ENCODE results near the gene TEX13C.

Gene TEX13C

DNA sequence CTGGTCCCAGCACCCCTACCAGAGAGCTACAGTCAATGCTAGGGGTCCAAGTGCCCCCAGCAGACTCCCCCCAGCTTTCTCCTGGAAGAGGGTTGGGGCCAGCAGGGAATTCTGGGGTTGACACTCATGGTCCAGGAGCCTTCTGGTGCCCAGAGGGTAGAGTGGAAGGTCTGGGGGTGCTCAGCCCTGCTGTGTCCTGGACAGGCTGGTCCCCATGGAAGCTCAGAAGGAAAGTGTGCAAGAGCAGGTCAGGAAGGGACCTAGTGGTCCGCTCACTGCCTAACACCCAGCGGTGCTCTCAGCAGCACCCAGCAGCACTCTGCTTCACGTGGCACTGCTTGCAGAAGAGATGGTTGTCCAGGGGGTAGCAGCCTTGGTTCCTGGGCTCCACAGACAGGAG, 6.9 kb downstream of the TEX13C start:
- no peak overlapping the region for H3K4me3 ChIP-seq
- DNase-seq (ENCODE audit: low spot score) = no peak
- TF ChIP-seq, protein P1, sequence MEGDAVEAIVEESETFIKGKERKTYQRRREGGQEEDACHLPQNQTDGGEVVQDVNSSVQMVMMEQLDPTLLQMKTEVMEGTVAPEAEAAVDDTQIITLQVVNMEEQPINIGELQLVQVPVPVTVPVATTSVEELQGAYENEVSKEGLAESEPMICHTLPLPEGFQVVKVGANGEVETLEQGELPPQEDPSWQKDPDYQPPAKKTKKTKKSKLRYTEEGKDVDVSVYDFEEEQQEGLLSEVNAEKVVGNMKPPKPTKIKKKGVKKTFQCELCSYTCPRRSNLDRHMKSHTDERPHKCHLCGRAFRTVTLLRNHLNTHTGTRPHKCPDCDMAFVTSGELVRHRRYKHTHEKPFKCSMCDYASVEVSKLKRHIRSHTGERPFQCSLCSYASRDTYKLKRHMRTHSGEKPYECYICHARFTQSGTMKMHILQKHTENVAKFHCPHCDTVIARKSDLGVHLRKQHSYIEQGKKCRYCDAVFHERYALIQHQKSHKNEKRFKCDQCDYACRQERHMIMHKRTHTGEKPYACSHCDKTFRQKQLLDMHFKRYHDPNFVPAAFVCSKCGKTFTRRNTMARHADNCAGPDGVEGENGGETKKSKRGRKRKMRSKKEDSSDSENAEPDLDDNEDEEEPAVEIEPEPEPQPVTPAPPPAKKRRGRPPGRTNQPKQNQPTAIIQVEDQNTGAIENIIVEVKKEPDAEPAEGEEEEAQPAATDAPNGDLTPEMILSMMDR (IDR thresholded peaks at IDR 0.05) = no peak
- H3K27ac ChIP-seq = no peak overlapping the region

DNA sequence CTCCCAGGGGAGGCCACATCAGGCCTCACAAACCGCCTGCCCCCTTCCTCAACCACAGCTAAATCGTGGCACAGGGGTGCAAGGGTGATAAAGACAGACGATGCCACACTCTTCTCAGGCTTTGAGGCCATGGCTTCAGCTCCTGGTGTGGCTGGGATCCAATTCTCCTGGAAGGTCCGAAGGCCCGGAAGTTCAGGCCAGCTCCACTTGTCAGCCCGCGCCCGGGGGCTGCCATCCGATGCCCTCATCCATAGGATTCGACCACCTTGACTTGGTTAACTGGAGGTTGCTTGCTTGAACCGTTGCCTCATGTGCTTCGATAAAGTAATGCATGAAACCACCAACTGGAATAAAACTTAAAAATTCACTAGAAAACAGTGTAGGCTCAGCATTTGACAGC, 8.2 kb downstream of the TEX13C start:
- TF ChIP-seq, protein P1 (IDR thresholded peaks at IDR 0.05) = no peak
- H3K27ac ChIP-seq = no peak overlapping the region
- DNase-seq (ENCODE audit: low spot score) = no peak
- H3K4me3 ChIP-seq = no peak overlapping the region

DNA sequence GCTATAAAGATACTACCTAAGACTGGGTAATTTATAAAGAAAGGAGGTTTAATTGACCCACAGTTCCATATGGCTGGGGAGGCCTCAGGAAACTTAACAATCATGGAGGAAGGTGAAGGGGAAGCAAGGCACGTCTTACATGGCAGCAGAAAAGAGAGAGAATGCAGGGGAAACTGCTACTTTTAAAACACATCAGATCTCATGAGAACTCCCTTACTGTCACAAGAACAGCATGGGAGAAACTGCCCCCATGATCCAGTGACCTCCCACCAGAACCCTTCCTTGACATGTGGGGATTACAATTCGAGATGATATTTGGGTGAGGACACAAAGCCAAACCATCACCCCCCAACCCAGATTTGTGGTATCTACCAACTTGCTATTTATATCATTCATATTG, 13.9 kb downstream of the TEX13C start:
- Histone ChIP-seq H3K4me3 (no peak overlapping the region), H3K27ac (no peak overlapping the region)
- no peak for DNase-seq (ENCODE audit: low spot score)
- TF ChIP-seq, protein P1 (IDR thresholded peaks at IDR 0.05) = no peak

DNA sequence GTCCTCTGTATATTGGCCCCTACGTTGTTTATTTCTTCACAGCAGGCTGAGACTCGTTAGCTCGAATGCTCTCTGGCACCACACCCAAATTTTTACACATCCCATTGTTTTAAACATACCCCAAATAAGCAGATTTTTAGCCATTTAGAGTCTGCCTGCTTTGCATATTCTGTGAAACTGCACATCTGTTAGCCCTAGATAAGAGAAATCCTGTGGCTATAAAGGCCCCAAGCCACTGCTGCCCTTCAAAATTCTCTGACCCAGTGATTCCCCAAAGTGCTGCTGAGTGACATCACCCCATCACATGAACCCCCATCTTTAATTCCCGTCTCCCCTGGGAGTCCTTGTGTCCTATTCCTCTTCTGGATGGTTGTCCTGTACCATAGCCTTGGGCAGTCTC, 20.8 kb downstream of the TEX13C start:
- Histone ChIP-seq H3K27ac (no peak overlapping the region), H3K4me3 (no peak overlapping the region)
- no peak for DNase-seq (ENCODE audit: low spot score)
- TF ChIP-seq, protein P1 (IDR thresholded peaks at IDR 0.05) = no peak

DNA sequence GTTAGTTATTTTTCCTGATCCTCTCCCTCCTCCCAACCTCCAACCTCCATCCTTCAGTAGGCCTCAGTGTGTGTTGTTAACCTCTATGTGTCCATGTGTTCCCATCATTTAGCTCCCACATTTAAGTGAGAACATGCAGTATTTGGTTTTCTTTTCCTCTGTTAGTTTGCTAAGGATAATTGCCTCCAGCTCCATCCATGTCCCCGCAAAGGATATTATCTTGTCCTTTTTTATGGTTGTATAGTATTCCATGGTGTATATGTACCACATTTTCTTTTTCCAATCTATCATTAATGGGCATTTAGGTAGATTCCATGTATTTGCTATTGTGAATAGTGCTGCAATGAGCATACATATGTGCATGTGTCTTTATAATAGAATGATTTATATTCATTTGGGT, 54.5 kb downstream of the TEX13C start:
- Histone ChIP-seq H3K27ac (no peak overlapping the region), H3K4me3 (no peak overlapping the region)
- TF ChIP-seq, protein P1 (IDR thresholded peaks at IDR 0.05) = no peak

More for the DNA sequence above, 54.5 kb downstream of the TEX13C start:
- no peak for DNase-seq (ENCODE audit: low spot score)
